ENCODE results near the gene SCFD1.
"Not testable (repeated sequence)": the region's sequence is repeated elsewhere in the genome, so short reads cannot be mapped to it uniquely, and the experiment has no call there.

The SCFD1 gene

GRCh38 chr14:30610787-30611343, 11.3 kb upstream of the SCFD1 start:
- DNase-seq (ENCODE audit: low spot score), result peak; percentile 25

- no peak for DNase-seq (ENCODE audit: low spot score)
These were observed 8.0 kb upstream of the SCFD1 start for GRCh38 chr14:30614155-30614554.

GRCh38 chr14:30620178-30620577, 1.9 kb upstream of the SCFD1 start:
- DNase-seq (ENCODE audit: low spot score), result no peak

GRCh38 chr14:30621354-30621939, 672 bp upstream of the SCFD1 start:
- peak; percentile 11 for DNase-seq (ENCODE audit: low spot score)

GRCh38 chr14:30623412-30624131, 1.5 kb downstream of the SCFD1 start:
- no peak for DNase-seq (ENCODE audit: low spot score)

GRCh38 chr14:30624132-30624423, 2.0 kb downstream of the SCFD1 start:
- DNase-seq (ENCODE audit: low spot score), result no peak

- no peak for DNase-seq (ENCODE audit: low spot score)
These were observed 3.4 kb downstream of the SCFD1 start for GRCh38 chr14:30625533-30625932.

- DNase-seq (ENCODE audit: low spot score), result not testable (repeated sequence)
These were observed 7.3 kb downstream of the SCFD1 start for GRCh38 chr14:30629432-30629831.

GRCh38 chr14:30630248-30630647, 8.1 kb downstream of the SCFD1 start:
- no peak for DNase-seq (ENCODE audit: low spot score)

GRCh38 chr14:30632730-30633129, 10.6 kb downstream of the SCFD1 start:
- no peak for DNase-seq (ENCODE audit: low spot score)

GRCh38 chr14:30638926-30639325, 16.8 kb downstream of the SCFD1 start:
- DNase-seq (ENCODE audit: low spot score), result no peak

- no peak for DNase-seq (ENCODE audit: low spot score)
These were observed 19.1 kb downstream of the SCFD1 start for GRCh38 chr14:30641207-30641606.

- DNase-seq (ENCODE audit: low spot score), result not testable (repeated sequence)
These were observed 22.3 kb downstream of the SCFD1 start for GRCh38 chr14:30644462-30644861.

GRCh38 chr14:30645600-30645999, 23.5 kb downstream of the SCFD1 start:
- no peak for DNase-seq (ENCODE audit: low spot score)

GRCh38 chr14:30648471-30648870, 26.4 kb downstream of the SCFD1 start:
- no peak for DNase-seq (ENCODE audit: low spot score)

GRCh38 chr14:30651937-30652336, 29.8 kb downstream of the SCFD1 start:
- DNase-seq (ENCODE audit: low spot score), result no peak

GRCh38 chr14:30655124-30655523, 33.0 kb downstream of the SCFD1 start:
- DNase-seq (ENCODE audit: low spot score), result no peak

- DNase-seq (ENCODE audit: low spot score), result no peak
These were observed 33.5 kb downstream of the SCFD1 start for GRCh38 chr14:30655658-30656057.

- peak; percentile 53 for DNase-seq (ENCODE audit: low spot score)
These were observed 34.1 kb downstream of the SCFD1 start for GRCh38 chr14:30656190-30656632.

- no peak for DNase-seq (ENCODE audit: low spot score)
These were observed 34.9 kb downstream of the SCFD1 start for GRCh38 chr14:30657050-30657449.

- no peak for DNase-seq (ENCODE audit: low spot score)
These were observed 35.6 kb downstream of the SCFD1 start for GRCh38 chr14:30657606-30658163.

- DNase-seq (ENCODE audit: low spot score), result no peak
These were observed 36.5 kb downstream of the SCFD1 start for GRCh38 chr14:30658645-30659044.

- no peak for DNase-seq (ENCODE audit: low spot score)
These were observed 47.5 kb downstream of the SCFD1 start for GRCh38 chr14:30669594-30669993.
